ENCODE results near the gene TRIM51.

- TF ChIP-seq CTCF (conservative IDR thresholded peaks at IDR 0.05; ENCODE audit: low read depth, low read length) (no peak), MAZ (IDR thresholded peaks at IDR 0.05; ENCODE audit: borderline replicate concordance, low read depth, low read length) (no peak), POLR2A (IDR thresholded peaks at IDR 0.05; ENCODE audit: low read depth, low read length) (no peak), NFE2L2 (IDR thresholded peaks at IDR 0.05; ENCODE audit: low read depth, low read length) (no peak), MXI1 (IDR thresholded peaks at IDR 0.05; ENCODE audit: borderline replicate concordance, low read depth, low read length) (no peak), MAFK (IDR thresholded peaks at IDR 0.05; ENCODE audit: low read depth, low read length) (no peak), RAD21 (IDR thresholded peaks at IDR 0.05; ENCODE audit: low read length) (no peak)
Observed at GRCh38 chr11:55914482-55914881, 31.4 kb downstream of the TRIM51 start, which contains the start of gene OR5W2.
